Activated naive CD8-positive, alpha-beta T cell (primary cell): Measurements from ENCODE around the gene HSPA14.
A peak's percentile ranks its signal among the peaks of the same experiment; 100 is the strongest.
"Not testable (repeated sequence)": the region's sequence is repeated elsewhere in the genome, so short reads cannot be mapped to it uniquely, and the experiment has no call there.

Source experiments
- H3K27ac Mint-ChIP-seq: one replicate; pipeline ENCODE4 v1.8.0; 2021; ENCODE audit warnings: mixed read lengths
- H3K27me3 Mint-ChIP-seq: one replicate; pipeline ENCODE4 v1.8.0; 2021; ENCODE audit warnings: mixed read lengths
- H3K36me3 Mint-ChIP-seq: one replicate; pipeline ENCODE4 v1.8.0; 2021; ENCODE audit warnings: mixed read lengths
- H3K4me1 Mint-ChIP-seq: one replicate; pipeline ENCODE4 v1.8.0; 2021; ENCODE audit warnings: low read depth, mixed read lengths
- H3K4me3 Mint-ChIP-seq: one replicate; pipeline ENCODE4 v1.8.0; 2021; ENCODE audit warnings: mild to moderate bottlenecking, mixed read lengths
- H3K9me3 Mint-ChIP-seq: one replicate; pipeline ENCODE4 v1.8.0; 2021; ENCODE audit warnings: low read depth, mixed read lengths

Gene HSPA14

GRCh38 chr10:14837757-14838581 lies at the start of gene HSPA14, which contains the start of the genes CDNF and MSANTD7:
Gene HSPA14 (plus strand): TSS chr10:14838306. CDS start chr10:14838403, 97 bp downstream.
Gene CDNF (minus strand): TSS chr10:14838037. CDS start chr10:14837946, 91 bp downstream.
Gene MSANTD7 (plus strand): TSS chr10:14838306. CDS start chr10:14842285, 3,979 bp downstream.
- H3K27ac Mint-ChIP-seq: peak within 1 kb of the TSS; percentile 95
- H3K36me3 Mint-ChIP-seq: peaks cover 15% of the 10 kb centered on the region
- peaks cover 30% of the 10 kb centered on the region for H3K4me1 Mint-ChIP-seq
- peak within 1 kb of the TSS; percentile 96 for H3K4me3 Mint-ChIP-seq
- H3K9me3 Mint-ChIP-seq: no peaks in the 10 kb centered on the region
- H3K27me3 Mint-ChIP-seq: no peaks in the 10 kb centered on the region

- Mint-ChIP-seq H3K36me3 (no peaks in the 10 kb centered on the region), H3K27ac (no peak overlapping the region), H3K27me3 (no peaks in the 10 kb centered on the region), H3K4me3 (no peak overlapping the region), H3K9me3 (no peaks in the 10 kb centered on the region), H3K4me1 (no peaks in the 10 kb centered on the region)
Measured at GRCh38 chr10:14798636-14799035, 39.5 kb upstream of the HSPA14 start.

- no peak overlapping the region for H3K4me3 Mint-ChIP-seq
- H3K9me3 Mint-ChIP-seq: no peaks in the 10 kb centered on the region
- no peaks in the 10 kb centered on the region for H3K27me3 Mint-ChIP-seq
- no peak overlapping the region for H3K27ac Mint-ChIP-seq
- H3K4me1 Mint-ChIP-seq: no peaks in the 10 kb centered on the region
- no peaks in the 10 kb centered on the region for H3K36me3 Mint-ChIP-seq
Measured at GRCh38 chr10:14800397-14800796, 37.7 kb upstream of the HSPA14 start.

GRCh38 chr10:14801723-14802122 lies 36.4 kb upstream of the HSPA14 start:
- H3K36me3 Mint-ChIP-seq: no peaks in the 10 kb centered on the region
- no peaks in the 10 kb centered on the region for H3K4me1 Mint-ChIP-seq
- no peak overlapping the region for H3K27ac Mint-ChIP-seq
- H3K4me3 Mint-ChIP-seq: no peak overlapping the region
- H3K9me3 Mint-ChIP-seq: no peaks in the 10 kb centered on the region
- H3K27me3 Mint-ChIP-seq: no peaks in the 10 kb centered on the region

GRCh38 chr10:14803827-14804226 lies 34.3 kb upstream of the HSPA14 start:
- H3K36me3 Mint-ChIP-seq: no peaks in the 10 kb centered on the region
- H3K27me3 Mint-ChIP-seq: no peaks in the 10 kb centered on the region

GRCh38 chr10:14806318-14806717 lies 31.8 kb upstream of the HSPA14 start:
- Mint-ChIP-seq H3K36me3 (no peaks in the 10 kb centered on the region), H3K4me1 (peaks cover 2% of the 10 kb centered on the region), H3K27ac (no peak overlapping the region), H3K4me3 (no peak overlapping the region), H3K27me3 (no peaks in the 10 kb centered on the region), H3K9me3 (no peaks in the 10 kb centered on the region)

More at GRCh38 chr10:14803827-14804226, 34.3 kb upstream of the HSPA14 start:
- Mint-ChIP-seq H3K27ac (no peak overlapping the region), H3K9me3 (no peaks in the 10 kb centered on the region), H3K4me3 (no peak overlapping the region), H3K4me1 (no peaks in the 10 kb centered on the region)

- Mint-ChIP-seq H3K4me3 (no peak overlapping the region), H3K27me3 (no peaks in the 10 kb centered on the region), H3K4me1 (peaks cover 18% of the 10 kb centered on the region), H3K27ac (no peak overlapping the region), H3K9me3 (no peaks in the 10 kb centered on the region), H3K36me3 (no peaks in the 10 kb centered on the region)
Measured at GRCh38 chr10:14810969-14811953, 26.8 kb upstream of the HSPA14 start.

GRCh38 chr10:14812271-14812670 lies 25.8 kb upstream of the HSPA14 start:
- H3K27ac Mint-ChIP-seq: no peak overlapping the region
- H3K9me3 Mint-ChIP-seq: no peaks in the 10 kb centered on the region
- H3K36me3 Mint-ChIP-seq: no peaks in the 10 kb centered on the region
- H3K4me3 Mint-ChIP-seq: no peak overlapping the region
- H3K27me3 Mint-ChIP-seq: no peaks in the 10 kb centered on the region
- peaks cover 18% of the 10 kb centered on the region for H3K4me1 Mint-ChIP-seq

- no peaks in the 10 kb centered on the region for H3K9me3 Mint-ChIP-seq
- H3K27me3 Mint-ChIP-seq: no peaks in the 10 kb centered on the region
- H3K4me1 Mint-ChIP-seq: peaks cover 17% of the 10 kb centered on the region
- H3K4me3 Mint-ChIP-seq: no peak overlapping the region
- H3K36me3 Mint-ChIP-seq: peaks cover 2% of the 10 kb centered on the region
- H3K27ac Mint-ChIP-seq: no peak overlapping the region
Measured at GRCh38 chr10:14815681-14816080, 22.4 kb upstream of the HSPA14 start.

GRCh38 chr10:14816717-14817116 lies 21.4 kb upstream of the HSPA14 start:
- H3K27me3 Mint-ChIP-seq, H3K4me3 Mint-ChIP-seq, H3K9me3 Mint-ChIP-seq, H3K36me3 Mint-ChIP-seq, H3K27ac Mint-ChIP-seq: not testable (repeated sequence)
- peaks cover 13% of the 10 kb centered on the region for H3K4me1 Mint-ChIP-seq

- Mint-ChIP-seq H3K4me1 (peaks cover 3% of the 10 kb centered on the region), H3K9me3 (no peaks in the 10 kb centered on the region), H3K27ac (no peak overlapping the region), H3K27me3 (no peaks in the 10 kb centered on the region), H3K4me3 (no peak overlapping the region), H3K36me3 (peaks cover 2% of the 10 kb centered on the region)
Measured at GRCh38 chr10:14820010-14820774, 17.9 kb upstream of the HSPA14 start.

GRCh38 chr10:14820775-14821154 lies 17.3 kb upstream of the HSPA14 start:
- Mint-ChIP-seq H3K9me3 (no peaks in the 10 kb centered on the region), H3K4me1 (peaks cover 3% of the 10 kb centered on the region), H3K27ac (no peak overlapping the region), H3K27me3 (no peaks in the 10 kb centered on the region), H3K4me3 (no peak overlapping the region), H3K36me3 (peaks cover 2% of the 10 kb centered on the region)

GRCh38 chr10:14821635-14822375 lies 16.3 kb upstream of the HSPA14 start:
- Mint-ChIP-seq H3K4me3 (no peak overlapping the region), H3K4me1 (peaks cover 3% of the 10 kb centered on the region), H3K27ac (no peak overlapping the region), H3K9me3 (no peaks in the 10 kb centered on the region), H3K36me3 (peaks cover 2% of the 10 kb centered on the region), H3K27me3 (no peaks in the 10 kb centered on the region)
